B cell (primary cell): ENCODE results near the gene CUL5.

Experiments
- CTCF ChIP-seq: fragments of 200-600 bp; IDR thresholded peaks from one replicate; pipeline ENCODE4 v1.8.0; 2022; ENCODE audit warnings: antibody characterized with exemption, mild to moderate bottlenecking
- EZH2 ChIP-seq: IDR thresholded peaks from 2 replicates; pipeline ENCODE4 v1.6.1; 2012; ENCODE audit warnings: borderline replicate concordance, low read depth, mild to moderate bottlenecking, moderate library complexity, low read length; ENCODE audit not compliant: insufficient read depth, poor library complexity, severe bottlenecking

DNA sequence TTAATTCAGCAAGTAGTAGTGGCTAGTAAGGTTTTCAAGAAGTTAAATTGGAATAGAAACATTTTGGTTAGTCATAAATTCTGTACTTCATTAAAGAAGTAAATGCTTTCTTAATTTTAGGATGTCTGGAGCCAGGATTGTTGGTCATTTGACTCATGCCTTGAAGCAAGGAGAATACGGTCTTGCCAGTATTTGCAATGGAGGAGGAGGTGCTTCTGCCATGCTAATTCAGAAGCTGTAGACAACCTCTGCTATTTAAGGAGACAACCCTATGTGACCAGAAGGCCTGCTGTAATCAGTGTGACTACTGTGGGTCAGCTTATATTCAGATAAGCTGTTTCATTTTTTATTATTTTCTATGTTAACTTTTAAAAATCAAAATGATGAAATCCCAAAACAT is 138.5 kb downstream of the CUL5 start:
- TF ChIP-seq CTCF: no peak
- no peak for TF ChIP-seq EZH2
